ENCODE measurements around the gene GNAI3.
"Not testable (repeated sequence)": the region's sequence is repeated elsewhere in the genome, so short reads cannot be mapped to it uniquely, and the experiment has no call there.

GNAI3 gene

DNA sequence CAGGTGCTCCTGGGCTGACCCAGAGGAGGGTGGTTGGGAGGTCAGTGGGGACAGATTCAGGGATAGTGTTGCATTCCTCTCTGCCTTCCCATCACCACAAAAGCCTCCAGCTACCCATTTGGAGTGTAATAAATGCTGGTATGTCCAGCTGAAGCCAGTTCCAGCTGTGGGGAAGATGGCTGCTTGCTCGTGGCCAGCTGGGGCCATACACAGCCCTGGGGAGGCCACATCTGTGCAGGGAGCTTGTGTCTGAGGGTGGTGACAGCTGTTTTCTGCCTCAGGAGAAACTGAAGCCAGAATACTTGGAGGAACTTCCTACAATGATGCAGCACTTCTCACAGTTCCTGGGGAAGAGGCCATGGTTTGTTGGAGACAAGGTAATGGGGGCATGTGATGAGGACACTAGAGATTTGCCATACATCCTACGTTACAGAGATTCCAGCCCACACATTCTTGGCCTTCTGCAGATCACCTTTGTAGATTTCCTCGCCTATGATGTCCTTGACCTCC lies 110.2 kb downstream of the GNAI3 start:
- TF ChIP-seq, protein P1, sequence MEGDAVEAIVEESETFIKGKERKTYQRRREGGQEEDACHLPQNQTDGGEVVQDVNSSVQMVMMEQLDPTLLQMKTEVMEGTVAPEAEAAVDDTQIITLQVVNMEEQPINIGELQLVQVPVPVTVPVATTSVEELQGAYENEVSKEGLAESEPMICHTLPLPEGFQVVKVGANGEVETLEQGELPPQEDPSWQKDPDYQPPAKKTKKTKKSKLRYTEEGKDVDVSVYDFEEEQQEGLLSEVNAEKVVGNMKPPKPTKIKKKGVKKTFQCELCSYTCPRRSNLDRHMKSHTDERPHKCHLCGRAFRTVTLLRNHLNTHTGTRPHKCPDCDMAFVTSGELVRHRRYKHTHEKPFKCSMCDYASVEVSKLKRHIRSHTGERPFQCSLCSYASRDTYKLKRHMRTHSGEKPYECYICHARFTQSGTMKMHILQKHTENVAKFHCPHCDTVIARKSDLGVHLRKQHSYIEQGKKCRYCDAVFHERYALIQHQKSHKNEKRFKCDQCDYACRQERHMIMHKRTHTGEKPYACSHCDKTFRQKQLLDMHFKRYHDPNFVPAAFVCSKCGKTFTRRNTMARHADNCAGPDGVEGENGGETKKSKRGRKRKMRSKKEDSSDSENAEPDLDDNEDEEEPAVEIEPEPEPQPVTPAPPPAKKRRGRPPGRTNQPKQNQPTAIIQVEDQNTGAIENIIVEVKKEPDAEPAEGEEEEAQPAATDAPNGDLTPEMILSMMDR (conservative IDR thresholded peaks at IDR 0.05; ENCODE audit: control insufficient read depth, insufficient read depth, low read depth, low read length) = no peak
- no peak for DNase-seq (ENCODE audit: low read depth)
- no peak overlapping the region for H3K4me3 ChIP-seq (ENCODE audit: control insufficient read depth, low read depth, low read length)

DNA sequence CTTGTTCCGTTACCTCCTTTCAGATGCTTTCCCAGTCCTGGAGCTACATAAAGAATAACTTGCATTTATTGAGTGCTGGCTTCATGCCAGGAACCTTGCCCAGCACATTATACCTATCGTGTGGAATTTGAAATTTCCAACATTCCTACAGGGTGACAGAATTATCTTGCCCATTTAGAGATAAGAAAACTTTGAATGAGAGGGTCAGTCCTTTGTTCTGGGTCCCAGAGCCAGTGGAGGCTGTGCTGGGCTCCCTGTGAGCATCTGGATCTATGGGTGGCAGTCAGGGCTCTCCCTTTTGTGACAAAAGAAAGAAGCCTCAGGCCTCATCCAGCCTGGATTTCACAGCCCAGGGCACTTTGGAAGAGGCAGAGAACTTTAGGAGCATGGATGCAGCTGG lies 110.7 kb downstream of the GNAI3 start:
- TF ChIP-seq, protein P1 (conservative IDR thresholded peaks at IDR 0.05; ENCODE audit: control insufficient read depth, insufficient read depth, low read depth, low read length) = no peak
- H3K4me3 ChIP-seq (ENCODE audit: control insufficient read depth, low read depth, low read length) = no peak overlapping the region
- no peak for DNase-seq (ENCODE audit: low read depth)

DNA sequence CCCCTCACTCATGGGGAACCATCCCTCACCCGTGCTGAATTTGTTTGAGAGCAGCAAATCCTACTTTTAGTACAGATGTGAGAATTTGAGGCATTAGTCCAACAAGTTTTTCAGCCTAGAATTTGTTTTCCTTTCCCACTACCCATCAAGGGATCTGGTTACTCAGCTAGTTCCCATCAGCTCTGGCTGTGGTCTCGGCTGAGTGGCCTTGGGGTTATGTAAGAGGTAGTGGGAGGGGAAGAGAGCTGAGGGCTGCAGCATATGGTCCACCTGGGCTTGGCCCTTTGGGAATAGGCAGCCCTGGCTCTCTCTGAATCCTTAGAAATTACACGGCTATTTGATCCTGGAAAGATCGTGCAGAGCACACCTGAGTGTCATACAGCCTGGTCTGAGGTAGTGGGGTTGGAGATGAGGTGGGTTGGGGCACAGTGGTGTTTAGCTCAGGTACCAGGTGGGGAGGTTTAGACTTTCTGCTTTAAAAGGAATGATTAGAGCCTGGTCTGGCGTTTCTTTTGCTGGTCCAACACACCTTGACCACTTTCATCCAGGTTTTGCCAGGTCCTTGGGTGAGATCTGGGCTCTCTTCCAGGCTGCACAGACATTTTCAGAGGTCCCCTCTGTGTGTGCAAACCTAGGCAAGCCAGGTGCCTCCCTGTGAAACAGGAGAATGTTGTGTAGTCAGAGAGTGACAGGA lies 111.7 kb downstream of the GNAI3 start:
- TF ChIP-seq, protein P1 (conservative IDR thresholded peaks at IDR 0.05; ENCODE audit: control insufficient read depth, insufficient read depth, low read depth, low read length) = no peak
- DNase-seq (ENCODE audit: low read depth) = no peak
- H3K4me3 ChIP-seq (ENCODE audit: control insufficient read depth, low read depth, low read length) = no peak overlapping the region

DNA sequence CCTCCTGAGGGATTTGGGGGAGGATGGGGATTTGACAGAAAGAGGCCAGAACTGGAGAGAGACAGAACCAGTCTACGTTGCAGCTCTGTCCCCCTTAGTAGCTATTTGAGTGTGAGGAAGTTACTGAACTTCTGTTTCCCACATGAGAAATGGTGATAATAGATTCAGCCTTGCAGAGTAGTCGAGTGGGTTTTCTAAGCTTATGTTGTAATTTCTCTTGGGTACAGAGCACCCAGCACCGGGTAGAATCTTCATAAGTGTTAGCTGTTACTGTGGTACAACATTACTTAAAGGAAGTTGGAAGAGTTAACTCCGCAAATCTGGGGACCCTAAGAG lies 112.2 kb downstream of the GNAI3 start:
- not testable (repeated sequence) for H3K4me3 ChIP-seq (ENCODE audit: control insufficient read depth, low read depth, low read length); DNase-seq (ENCODE audit: low read depth)

DNA sequence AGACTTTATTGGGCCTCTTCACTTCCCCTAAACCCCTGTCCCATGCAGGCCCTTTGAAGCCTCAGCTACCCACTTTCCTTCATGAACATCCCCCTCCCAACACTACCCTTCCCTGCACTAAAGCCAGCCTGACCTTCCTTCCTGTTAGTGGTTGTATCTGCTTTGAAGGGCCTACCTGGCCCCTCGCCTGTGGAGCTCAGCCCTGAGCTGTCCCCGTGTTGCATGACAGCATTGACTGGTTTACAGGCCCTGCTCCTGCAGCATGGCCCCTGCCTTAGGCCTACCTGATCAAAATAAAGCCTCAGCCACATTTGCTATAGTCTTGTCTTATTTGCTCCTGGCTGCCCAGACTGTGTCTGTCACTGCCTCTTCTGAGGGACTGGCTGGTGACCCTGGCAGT lies 113.0 kb downstream of the GNAI3 start:
- no peak for DNase-seq (ENCODE audit: low read depth)
- H3K4me3 ChIP-seq (ENCODE audit: control insufficient read depth, low read depth, low read length) = no peak overlapping the region
- TF ChIP-seq, protein P1 (conservative IDR thresholded peaks at IDR 0.05; ENCODE audit: control insufficient read depth, insufficient read depth, low read depth, low read length) = no peak

DNA sequence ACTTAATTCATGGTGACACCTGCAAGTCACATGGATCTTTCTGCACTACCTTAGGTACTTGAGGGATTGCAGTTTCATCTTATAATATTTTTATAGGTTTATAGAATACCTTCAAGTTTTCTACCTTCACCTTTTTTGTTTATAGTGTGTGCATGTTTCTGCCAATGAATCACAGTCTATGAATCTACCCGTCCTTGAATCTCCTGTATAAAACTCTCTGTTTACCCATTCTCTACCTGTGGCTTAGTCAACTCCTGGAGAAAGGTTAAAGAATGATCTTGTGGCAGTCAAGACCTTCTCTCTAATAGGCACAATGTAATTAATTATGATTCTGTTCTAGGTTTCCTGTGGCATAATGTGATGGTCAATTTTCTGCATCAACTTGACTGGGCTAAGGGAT lies 116.3 kb downstream of the GNAI3 start:
- H3K4me3 ChIP-seq (ENCODE audit: control insufficient read depth, low read depth, low read length) = no peak overlapping the region
- TF ChIP-seq, protein P1 (conservative IDR thresholded peaks at IDR 0.05; ENCODE audit: control insufficient read depth, insufficient read depth, low read depth, low read length) = no peak
- DNase-seq (ENCODE audit: low read depth) = no peak

DNA sequence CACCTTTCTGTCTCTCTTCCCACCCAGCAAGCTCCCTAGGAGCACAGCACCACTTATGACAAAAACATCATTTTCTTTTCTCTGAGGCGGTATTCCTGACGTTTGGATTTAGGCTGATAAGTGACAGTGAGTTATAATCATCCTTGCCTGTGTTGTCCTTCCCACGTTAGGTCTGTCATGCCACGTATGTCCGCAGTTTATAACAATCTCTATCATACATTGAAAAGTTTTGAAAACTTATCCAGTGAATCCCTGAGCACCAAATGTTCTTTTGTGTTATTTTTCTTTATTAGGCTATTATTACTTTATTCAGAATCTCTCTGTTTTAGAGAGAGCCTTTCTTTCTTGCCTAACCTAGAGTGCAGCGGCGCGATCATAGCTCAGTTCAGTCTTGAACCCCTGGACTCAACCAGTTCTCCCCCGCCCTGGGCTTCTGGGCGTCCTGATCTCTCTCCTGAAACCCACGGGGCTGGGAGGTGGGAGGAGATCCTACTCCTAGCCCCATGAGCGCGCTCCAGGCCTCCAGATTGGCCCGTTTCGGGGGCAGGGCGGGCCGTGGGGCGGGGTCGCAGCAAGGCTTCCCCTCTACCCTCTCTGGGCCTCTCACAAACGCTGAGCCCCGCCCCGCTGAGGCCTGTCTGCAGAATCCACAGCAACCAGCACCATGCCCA lies 119.2 kb downstream of the GNAI3 start, which contains the start of gene GSTM2:
TSS of gene GSTM2 (plus strand) at position 606 of the 671 bp plus-strand sequence. CDS start at position 665, 59 bp downstream.
- peak within 1 kb of the TSS; percentile 48 for H3K4me3 ChIP-seq (ENCODE audit: control insufficient read depth, low read depth, low read length)
- TF ChIP-seq, protein P1 (conservative IDR thresholded peaks at IDR 0.05; ENCODE audit: control insufficient read depth, insufficient read depth, low read depth, low read length) = no peak
- peak; percentile 76 for DNase-seq (ENCODE audit: low read depth)

Data from fibroblast of mammary gland (primary cell).